K562 (cell line): ENCODE results near the gene HS3ST3A1. TPM values are rescaled to one million over a fixed set of nuclear protein-coding genes. Genes with fewer than 3 reads are reported as not detected.
A peak's percentile ranks its signal among the peaks of the same experiment; 100 is the strongest.

ENCODE experiments used
- FOXA1 ChIP-seq: fragments of 450-650 bp; IDR thresholded peaks from 2 replicates; pipeline ENCODE4 v1.6.1; 2016; ENCODE audit warnings: mild to moderate bottlenecking, borderline replicate concordance
- MCM3 ChIP-seq: fragments of 450-650 bp; IDR thresholded peaks from 2 replicates; pipeline ENCODE4 v1.6.1; 2016
- SMARCA4 ChIP-seq: fragments of 450-650 bp; IDR thresholded peaks from 2 replicates; pipeline ENCODE4 v1.6.1; 2016
- TAF7 ChIP-seq: fragments of 450-650 bp; IDR thresholded peaks from 2 replicates; pipeline ENCODE4 v1.6.1; 2016; ENCODE audit warnings: missing genetic modification characterization, missing compliant biosample characterization
- XRCC4 ChIP-seq: IDR thresholded peaks from one replicate; pipeline ENCODE4 v1.6.1; 2011; ENCODE audit not compliant: insufficient read depth, insufficient read length; ENCODE audit errors: extremely low read depth
- polyA plus RNA-seq, 8 experiments: library from polyadenylated mRNA; depleted of rRNA in 4 of 8; stranded (reverse) in 5 of 8; unstranded in 3 of 8; fragments of >200 nt; fragmentation: Nextera tagmentation in 2 of 8; fragmentation: Illumina TruSeq in 1 of 8; extraction: Ambion mirVana in 2 of 8; extraction: Trizol in 1 of 8; gene quantifications; 2 replicates each; pipeline versions ENCODE4 v1.2.1 to v1.2.3, GENCODE V29; 2011 to 2014; ENCODE audit warnings: inconsistent platforms in 1 of 8, missing spikeins in 1 of 8
- total RNA-seq, 7 experiments: library from RNA; depleted of rRNA in 6 of 7; stranded (reverse); fragments of >200 nt in 6 of 7; fragmentation: Illumina TruSeq in 2 of 7; extraction: Trizol in 2 of 7; gene quantifications; 2 replicates each; pipeline versions ENCODE4 v1.2.1 to v1.2.3, GENCODE V29; 2011 to 2021; ENCODE audit warnings: low replicate concordance in 1 of 7
- TF ChIP-seq, protein P1 (sequence below): fragments of 450-650 bp; IDR thresholded peaks from 2 replicates; pipeline ENCODE4 v1.6.1; 2016; ENCODE audit warnings: low read depth
- TF ChIP-seq, protein P2 (sequence below): fragments of 450-650 bp; IDR thresholded peaks from 2 replicates; pipeline ENCODE4 v1.6.1; 2016; ENCODE audit warnings: mild to moderate bottlenecking
- TF ChIP-seq, protein P3 (sequence below), 3 experiments: fragments of 200-800 bp in 1 of 3; fragments of 250-450 bp in 1 of 3; fragments of 450-650 bp in 1 of 3; sonication (Bioruptor Pico) in 1 of 3; sonication (Bioruptor generic) in 1 of 3; formaldehyde crosslinking in 1 of 3; IDR thresholded peaks; 2 replicates each; pipeline versions ENCODE4 v1.6.1 to v1.8.0; 2016 to 2022; ENCODE audit warnings: mild to moderate bottlenecking in 2 of 3, missing genetic modification characterization in 2 of 3, missing compliant biosample characterization in 1 of 3, moderate library complexity in 1 of 3
- TF ChIP-seq, protein P4 (sequence below): fragments of 150-350 bp; IDR thresholded peaks from 2 replicates; pipeline ENCODE4 v1.6.1; 2014; ENCODE audit warnings: low read depth, mild to moderate bottlenecking, low read length, borderline replicate concordance

HS3ST3A1 gene
- total and polyA plus RNA-seq, 9 of the 15 experiments (the other 6 are each of a cell fraction or from before 2014, with no cell fraction given) = 0.25 to 14.8 (median 2.3) TPM

DNA sequence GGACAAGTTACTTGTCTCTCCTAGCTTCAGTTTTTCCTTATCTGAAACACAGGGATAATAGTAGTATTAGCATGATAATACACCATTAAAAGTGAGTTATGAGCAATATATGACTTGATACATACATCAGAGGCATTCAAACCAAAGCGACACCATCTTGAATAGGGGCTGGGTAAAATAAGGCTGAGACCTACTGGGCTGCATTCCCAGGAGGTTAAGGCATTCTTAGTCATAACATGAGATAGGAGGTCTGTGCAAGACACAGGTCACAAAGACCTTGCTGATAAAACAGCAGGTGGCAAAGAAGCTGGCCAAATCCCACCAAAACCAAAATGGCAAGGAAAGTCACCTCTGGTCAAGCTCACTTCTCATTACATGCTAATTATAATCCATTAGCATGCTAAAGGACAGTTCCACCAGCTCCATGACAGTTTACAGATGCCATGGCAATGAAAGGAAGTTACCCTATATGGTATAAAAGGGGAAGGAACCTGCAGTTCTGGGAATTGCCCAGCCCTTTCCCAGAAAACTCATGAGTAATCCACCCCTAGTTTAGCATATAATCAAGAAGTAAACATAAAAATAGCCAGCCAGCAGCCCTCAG is 37.2 kb upstream of the HS3ST3A1 start (continued):
- TF ChIP-seq, protein P1, sequence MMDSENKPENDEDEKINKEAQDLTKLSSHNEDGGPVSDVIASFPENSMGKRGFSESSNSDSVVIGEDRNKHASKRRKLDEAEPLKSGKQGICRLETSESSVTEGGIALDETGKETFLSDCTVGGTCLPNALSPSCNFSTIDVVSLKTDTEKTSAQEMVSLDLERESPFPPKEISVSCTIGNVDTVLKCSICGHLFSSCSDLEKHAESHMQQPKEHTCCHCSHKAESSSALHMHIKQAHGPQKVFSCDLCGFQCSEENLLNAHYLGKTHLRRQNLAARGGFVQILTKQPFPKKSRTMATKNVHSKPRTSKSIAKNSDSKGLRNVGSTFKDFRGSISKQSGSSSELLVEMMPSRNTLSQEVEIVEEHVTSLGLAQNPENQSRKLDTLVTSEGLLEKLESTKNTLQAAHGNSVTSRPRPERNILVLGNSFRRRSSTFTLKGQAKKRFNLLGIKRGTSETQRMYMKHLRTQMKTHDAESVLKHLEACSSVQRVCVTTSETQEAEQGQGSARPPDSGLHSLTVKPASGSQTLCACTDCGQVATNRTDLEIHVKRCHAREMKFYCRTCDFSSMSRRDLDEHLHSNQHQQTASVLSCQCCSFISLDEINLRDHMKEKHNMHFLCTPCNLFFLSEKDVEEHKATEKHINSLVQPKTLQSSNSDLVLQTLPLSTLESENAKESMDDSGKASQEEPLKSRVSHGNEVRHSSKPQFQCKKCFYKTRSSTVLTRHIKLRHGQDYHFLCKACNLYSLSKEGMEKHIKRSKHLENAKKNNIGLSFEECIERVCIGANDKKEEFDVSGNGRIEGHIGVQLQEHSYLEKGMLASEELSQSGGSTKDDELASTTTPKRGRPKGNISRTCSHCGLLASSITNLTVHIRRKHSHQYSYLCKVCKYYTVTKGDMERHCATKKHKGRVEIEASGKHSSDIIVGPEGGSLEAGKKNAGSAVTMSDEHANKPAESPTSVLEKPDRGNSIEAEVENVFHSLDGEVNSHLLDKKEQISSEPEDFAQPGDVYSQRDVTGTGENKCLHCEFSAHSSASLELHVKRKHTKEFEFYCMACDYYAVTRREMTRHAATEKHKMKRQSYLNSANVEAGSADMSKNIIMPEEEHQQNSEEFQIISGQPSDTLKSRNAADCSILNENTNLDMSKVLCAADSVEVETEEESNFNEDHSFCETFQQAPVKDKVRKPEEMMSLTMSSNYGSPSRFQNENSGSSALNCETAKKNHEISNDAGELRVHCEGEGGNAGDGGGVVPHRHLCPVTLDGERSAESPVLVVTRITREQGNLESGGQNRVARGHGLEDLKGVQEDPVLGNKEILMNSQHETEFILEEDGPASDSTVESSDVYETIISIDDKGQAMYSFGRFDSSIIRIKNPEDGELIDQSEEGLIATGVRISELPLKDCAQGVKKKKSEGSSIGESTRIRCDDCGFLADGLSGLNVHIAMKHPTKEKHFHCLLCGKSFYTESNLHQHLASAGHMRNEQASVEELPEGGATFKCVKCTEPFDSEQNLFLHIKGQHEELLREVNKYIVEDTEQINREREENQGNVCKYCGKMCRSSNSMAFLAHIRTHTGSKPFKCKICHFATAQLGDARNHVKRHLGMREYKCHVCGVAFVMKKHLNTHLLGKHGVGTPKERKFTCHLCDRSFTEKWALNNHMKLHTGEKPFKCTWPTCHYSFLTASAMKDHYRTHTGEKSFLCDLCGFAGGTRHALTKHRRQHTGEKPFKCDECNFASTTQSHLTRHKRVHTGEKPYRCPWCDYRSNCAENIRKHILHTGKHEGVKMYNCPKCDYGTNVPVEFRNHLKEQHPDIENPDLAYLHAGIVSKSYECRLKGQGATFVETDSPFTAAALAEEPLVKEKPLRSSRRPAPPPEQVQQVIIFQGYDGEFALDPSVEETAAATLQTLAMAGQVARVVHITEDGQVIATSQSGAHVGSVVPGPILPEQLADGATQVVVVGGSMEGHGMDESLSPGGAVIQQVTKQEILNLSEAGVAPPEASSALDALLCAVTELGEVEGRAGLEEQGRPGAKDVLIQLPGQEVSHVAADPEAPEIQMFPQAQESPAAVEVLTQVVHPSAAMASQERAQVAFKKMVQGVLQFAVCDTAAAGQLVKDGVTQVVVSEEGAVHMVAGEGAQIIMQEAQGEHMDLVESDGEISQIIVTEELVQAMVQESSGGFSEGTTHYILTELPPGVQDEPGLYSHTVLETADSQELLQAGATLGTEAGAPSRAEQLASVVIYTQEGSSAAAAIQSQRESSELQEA = no peak
- TF ChIP-seq FOXA1 (no peak), TAF7 (peak; percentile 68), SMARCA4 (0 out of 2 replicates have a peak, but pooled peaks have one; percentile 43), MCM3 (no peak), XRCC4 (no peak)
- TF ChIP-seq, protein P2, sequence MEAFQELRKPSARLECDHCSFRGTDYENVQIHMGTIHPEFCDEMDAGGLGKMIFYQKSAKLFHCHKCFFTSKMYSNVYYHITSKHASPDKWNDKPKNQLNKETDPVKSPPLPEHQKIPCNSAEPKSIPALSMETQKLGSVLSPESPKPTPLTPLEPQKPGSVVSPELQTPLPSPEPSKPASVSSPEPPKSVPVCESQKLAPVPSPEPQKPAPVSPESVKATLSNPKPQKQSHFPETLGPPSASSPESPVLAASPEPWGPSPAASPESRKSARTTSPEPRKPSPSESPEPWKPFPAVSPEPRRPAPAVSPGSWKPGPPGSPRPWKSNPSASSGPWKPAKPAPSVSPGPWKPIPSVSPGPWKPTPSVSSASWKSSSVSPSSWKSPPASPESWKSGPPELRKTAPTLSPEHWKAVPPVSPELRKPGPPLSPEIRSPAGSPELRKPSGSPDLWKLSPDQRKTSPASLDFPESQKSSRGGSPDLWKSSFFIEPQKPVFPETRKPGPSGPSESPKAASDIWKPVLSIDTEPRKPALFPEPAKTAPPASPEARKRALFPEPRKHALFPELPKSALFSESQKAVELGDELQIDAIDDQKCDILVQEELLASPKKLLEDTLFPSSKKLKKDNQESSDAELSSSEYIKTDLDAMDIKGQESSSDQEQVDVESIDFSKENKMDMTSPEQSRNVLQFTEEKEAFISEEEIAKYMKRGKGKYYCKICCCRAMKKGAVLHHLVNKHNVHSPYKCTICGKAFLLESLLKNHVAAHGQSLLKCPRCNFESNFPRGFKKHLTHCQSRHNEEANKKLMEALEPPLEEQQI = no peak
- TF ChIP-seq, protein P3, sequence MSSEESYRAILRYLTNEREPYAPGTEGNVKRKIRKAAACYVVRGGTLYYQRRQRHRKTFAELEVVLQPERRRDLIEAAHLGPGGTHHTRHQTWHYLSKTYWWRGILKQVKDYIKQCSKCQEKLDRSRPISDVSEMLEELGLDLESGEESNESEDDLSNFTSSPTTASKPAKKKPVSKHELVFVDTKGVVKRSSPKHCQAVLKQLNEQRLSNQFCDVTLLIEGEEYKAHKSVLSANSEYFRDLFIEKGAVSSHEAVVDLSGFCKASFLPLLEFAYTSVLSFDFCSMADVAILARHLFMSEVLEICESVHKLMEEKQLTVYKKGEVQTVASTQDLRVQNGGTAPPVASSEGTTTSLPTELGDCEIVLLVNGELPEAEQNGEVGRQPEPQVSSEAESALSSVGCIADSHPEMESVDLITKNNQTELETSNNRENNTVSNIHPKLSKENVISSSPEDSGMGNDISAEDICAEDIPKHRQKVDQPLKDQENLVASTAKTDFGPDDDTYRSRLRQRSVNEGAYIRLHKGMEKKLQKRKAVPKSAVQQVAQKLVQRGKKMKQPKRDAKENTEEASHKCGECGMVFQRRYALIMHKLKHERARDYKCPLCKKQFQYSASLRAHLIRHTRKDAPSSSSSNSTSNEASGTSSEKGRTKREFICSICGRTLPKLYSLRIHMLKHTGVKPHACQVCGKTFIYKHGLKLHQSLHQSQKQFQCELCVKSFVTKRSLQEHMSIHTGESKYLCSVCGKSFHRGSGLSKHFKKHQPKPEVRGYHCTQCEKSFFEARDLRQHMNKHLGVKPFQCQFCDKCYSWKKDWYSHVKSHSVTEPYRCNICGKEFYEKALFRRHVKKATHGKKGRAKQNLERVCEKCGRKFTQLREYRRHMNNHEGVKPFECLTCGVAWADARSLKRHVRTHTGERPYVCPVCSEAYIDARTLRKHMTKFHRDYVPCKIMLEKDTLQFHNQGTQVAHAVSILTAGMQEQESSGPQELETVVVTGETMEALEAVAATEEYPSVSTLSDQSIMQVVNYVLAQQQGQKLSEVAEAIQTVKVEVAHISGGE (CRISPR knock-in tag; IDR thresholded peaks at IDR 0.05) = peak in 1 of 3 experiments; percentile 84; a peak in 2 of 6 replicates
- TF ChIP-seq, protein P4, sequence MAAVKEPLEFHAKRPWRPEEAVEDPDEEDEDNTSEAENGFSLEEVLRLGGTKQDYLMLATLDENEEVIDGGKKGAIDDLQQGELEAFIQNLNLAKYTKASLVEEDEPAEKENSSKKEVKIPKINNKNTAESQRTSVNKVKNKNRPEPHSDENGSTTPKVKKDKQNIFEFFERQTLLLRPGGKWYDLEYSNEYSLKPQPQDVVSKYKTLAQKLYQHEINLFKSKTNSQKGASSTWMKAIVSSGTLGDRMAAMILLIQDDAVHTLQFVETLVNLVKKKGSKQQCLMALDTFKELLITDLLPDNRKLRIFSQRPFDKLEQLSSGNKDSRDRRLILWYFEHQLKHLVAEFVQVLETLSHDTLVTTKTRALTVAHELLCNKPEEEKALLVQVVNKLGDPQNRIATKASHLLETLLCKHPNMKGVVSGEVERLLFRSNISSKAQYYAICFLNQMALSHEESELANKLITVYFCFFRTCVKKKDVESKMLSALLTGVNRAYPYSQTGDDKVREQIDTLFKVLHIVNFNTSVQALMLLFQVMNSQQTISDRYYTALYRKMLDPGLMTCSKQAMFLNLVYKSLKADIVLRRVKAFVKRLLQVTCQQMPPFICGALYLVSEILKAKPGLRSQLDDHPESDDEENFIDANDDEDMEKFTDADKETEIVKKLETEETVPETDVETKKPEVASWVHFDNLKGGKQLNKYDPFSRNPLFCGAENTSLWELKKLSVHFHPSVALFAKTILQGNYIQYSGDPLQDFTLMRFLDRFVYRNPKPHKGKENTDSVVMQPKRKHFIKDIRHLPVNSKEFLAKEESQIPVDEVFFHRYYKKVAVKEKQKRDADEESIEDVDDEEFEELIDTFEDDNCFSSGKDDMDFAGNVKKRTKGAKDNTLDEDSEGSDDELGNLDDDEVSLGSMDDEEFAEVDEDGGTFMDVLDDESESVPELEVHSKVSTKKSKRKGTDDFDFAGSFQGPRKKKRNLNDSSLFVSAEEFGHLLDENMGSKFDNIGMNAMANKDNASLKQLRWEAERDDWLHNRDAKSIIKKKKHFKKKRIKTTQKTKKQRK = no peak
